ENCODE measurements around the gene ADD1.

The ADD1 gene

GRCh38 chr4:2805712-2806389, 37.8 kb upstream of the ADD1 start:
- no peak for DNase-seq (ENCODE audit: low read depth)

- peak; percentile 71 for DNase-seq (ENCODE audit: low read depth)
Observed at GRCh38 chr4:2806390-2807355, 37.0 kb upstream of the ADD1 start.

GRCh38 chr4:2807571-2807970, 36.1 kb upstream of the ADD1 start:
- no peak for DNase-seq (ENCODE audit: low read depth)

GRCh38 chr4:2808001-2808400, 35.6 kb upstream of the ADD1 start:
- no peak for DNase-seq (ENCODE audit: low read depth)

- no peak for DNase-seq (ENCODE audit: low read depth)
Observed at GRCh38 chr4:2809610-2810180, 33.9 kb upstream of the ADD1 start.

- DNase-seq (ENCODE audit: low read depth) = no peak
Observed at GRCh38 chr4:2810388-2810787, 33.3 kb upstream of the ADD1 start.

- DNase-seq (ENCODE audit: low read depth) = peak; percentile 86
Observed at GRCh38 chr4:2811830-2812611, 31.6 kb upstream of the ADD1 start.

GRCh38 chr4:2812612-2813354, 30.9 kb upstream of the ADD1 start:
- DNase-seq (ENCODE audit: low read depth) = peak; percentile 41

GRCh38 chr4:2813446-2814405, 29.9 kb upstream of the ADD1 start:
- DNase-seq (ENCODE audit: low read depth) = no peak

GRCh38 chr4:2814627-2815270, 28.9 kb upstream of the ADD1 start:
- no peak for DNase-seq (ENCODE audit: low read depth)

GRCh38 chr4:2816401-2816954, 27.2 kb upstream of the ADD1 start:
- DNase-seq (ENCODE audit: low read depth) = no peak

GRCh38 chr4:2817137-2817536, 26.5 kb upstream of the ADD1 start:
- no peak for DNase-seq (ENCODE audit: low read depth)

GRCh38 chr4:2817701-2818350, 25.8 kb upstream of the ADD1 start:
- peak; percentile 37 for DNase-seq (ENCODE audit: low read depth)

- DNase-seq (ENCODE audit: low read depth) = peak; percentile 21
Observed at GRCh38 chr4:2818351-2818939, 25.2 kb upstream of the ADD1 start.

GRCh38 chr4:2819244-2820215, 24.1 kb upstream of the ADD1 start:
- no peak for DNase-seq (ENCODE audit: low read depth)

- no peak for DNase-seq (ENCODE audit: low read depth)
Observed at GRCh38 chr4:2820216-2820982, 23.2 kb upstream of the ADD1 start.

Data from EH (cell line).